Left ventricle myocardium inferior (tissue), 1 donor: ENCODE data around the gene TYRP1. TPM values are rescaled to one million over a fixed set of nuclear protein-coding genes. Genes with fewer than 3 reads are reported as not detected.
"Not testable (repeated sequence)": the region's sequence is repeated elsewhere in the genome, so short reads cannot be mapped to it uniquely, and the experiment has no call there.

Experiments used
- DNase-seq: peaks from one replicate; pipeline ENCODE4 v3.0.0-alpha.2; 2020
- H3K27ac ChIP-seq: fragments of 200-600 bp; replicated peaks from 2 replicates; pipeline ENCODE4 v1.8.0; 2021
- H3K27me3 ChIP-seq: fragments of 200-600 bp; 2 replicates; pipeline ENCODE4 v1.8.0; 2021; ENCODE audit warnings: low read depth
- H3K36me3 ChIP-seq: fragments of 200-600 bp; 2 replicates; pipeline ENCODE4 v1.8.0; 2021
- H3K4me1 ChIP-seq: fragments of 200-600 bp; 2 replicates; pipeline ENCODE4 v1.8.0; 2021
- H3K4me3 ChIP-seq: fragments of 200-600 bp; 2 replicates; pipeline ENCODE4 v1.8.0; 2021; ENCODE audit warnings: mild to moderate bottlenecking, moderate library complexity
- H3K9me3 ChIP-seq: fragments of 200-600 bp; replicated peaks from 2 replicates; pipeline ENCODE4 v1.8.0; 2021
- CTCF ChIP-seq: fragments of 200-600 bp; IDR thresholded peaks from 2 replicates; pipeline ENCODE4 v1.8.0; 2021; ENCODE audit warnings: antibody characterized with exemption, mild to moderate bottlenecking, borderline replicate concordance
- intact Hi-C: fragments of 100-400 bp; cut with micrococcal nuclease; formaldehyde crosslinking; loops from one replicate; pipeline ENCODE4 v1.11.0; 2022
- total RNA-seq: library from RNA; stranded (reverse); fragmentation: NEBNext Ultra II Directional; extraction: Animal tissue kit (Norgen Biotek cat#: 25700); gene quantifications from one replicate; pipeline ENCODE4 v1.2.1, GENCODE V29; 2021
- donor health status: DM: no; HTN: yes; CAD: no; lungs with severe emphysema.

Gene TYRP1
- total RNA-seq, 1 donor from 2014 or later: 74.1 TPM

- no peaks in the 10 kb centered on the region for H3K9me3 ChIP-seq
- no peaks in the 10 kb centered on the region for H3K36me3 ChIP-seq
- DNase-seq: no peak
- H3K27me3 ChIP-seq: no peaks in the 10 kb centered on the region
- no peaks in the 10 kb centered on the region for H3K4me1 ChIP-seq
- intact Hi-C loops: no loop called here
- H3K4me3 ChIP-seq: no peak overlapping the region
- no peak for TF ChIP-seq CTCF
- H3K27ac ChIP-seq: no peak overlapping the region
These were observed 26.4 kb upstream of the TYRP1 start for GRCh38 chr9:12666813-12667212.

GRCh38 chr9:12667892-12668291, 25.3 kb upstream of the TYRP1 start:
- H3K36me3 ChIP-seq: no peaks in the 10 kb centered on the region
- TF ChIP-seq CTCF: no peak

GRCh38 chr9:12670006-12670405, 23.2 kb upstream of the TYRP1 start:
- Histone ChIP-seq H3K27ac (no peak overlapping the region), H3K4me3 (no peak overlapping the region), H3K27me3 (no peaks in the 10 kb centered on the region), H3K4me1 (no peaks in the 10 kb centered on the region), H3K36me3 (no peaks in the 10 kb centered on the region), H3K9me3 (no peaks in the 10 kb centered on the region)
- no peak for TF ChIP-seq CTCF
- intact Hi-C loops: no loop called here
- DNase-seq: no peak

More at GRCh38 chr9:12667892-12668291, 25.3 kb upstream of the TYRP1 start:
- Histone ChIP-seq H3K4me1 (no peaks in the 10 kb centered on the region), H3K27me3 (no peaks in the 10 kb centered on the region), H3K4me3 (no peak overlapping the region), H3K27ac (no peak overlapping the region), H3K9me3 (no peaks in the 10 kb centered on the region)
- DNase-seq: no peak
- intact Hi-C loops: no loop called here

- H3K4me3 ChIP-seq: no peak overlapping the region
- no peaks in the 10 kb centered on the region for H3K27me3 ChIP-seq
- H3K4me1 ChIP-seq: no peaks in the 10 kb centered on the region
- DNase-seq: no peak
- no peak for TF ChIP-seq CTCF
- H3K36me3 ChIP-seq: no peaks in the 10 kb centered on the region
- H3K9me3 ChIP-seq: no peaks in the 10 kb centered on the region
- intact Hi-C loops: no loop called here
- H3K27ac ChIP-seq: no peak overlapping the region
These were observed 18.2 kb upstream of the TYRP1 start for GRCh38 chr9:12674961-12675360.

- H3K4me1 ChIP-seq, H3K27me3 ChIP-seq, DNase-seq, H3K4me3 ChIP-seq, H3K9me3 ChIP-seq, intact Hi-C loops, H3K36me3 ChIP-seq, H3K27ac ChIP-seq: not testable (repeated sequence)
These were observed 15.6 kb upstream of the TYRP1 start for GRCh38 chr9:12677462-12678126.

- no peak overlapping the region for H3K4me3 ChIP-seq
- no peaks in the 10 kb centered on the region for H3K9me3 ChIP-seq
- no peak for DNase-seq
- intact Hi-C loops: no loop called here
- H3K4me1 ChIP-seq: no peaks in the 10 kb centered on the region
- H3K36me3 ChIP-seq: no peaks in the 10 kb centered on the region
- no peak for TF ChIP-seq CTCF
- H3K27ac ChIP-seq: no peak overlapping the region
- H3K27me3 ChIP-seq: no peaks in the 10 kb centered on the region
These were observed 12.8 kb upstream of the TYRP1 start for GRCh38 chr9:12680341-12680740.
